Neural progenitor cell (in vitro differentiated cells): ENCODE results near the gene HSD3B7.

Experiments used
- CTCF ChIP-seq: fragments of 200-600 bp; sonication (generic); IDR thresholded peaks from 2 replicates; pipeline ENCODE4 v1.5.1; 2017; ENCODE audit warnings: antibody characterized with exemption, mild to moderate bottlenecking
- EZH2 ChIP-seq: fragments of 200-600 bp; sonication (generic); IDR thresholded peaks from 2 replicates; pipeline ENCODE4 v1.6.1; 2017; ENCODE audit warnings: antibody characterized with exemption, mild to moderate bottlenecking, moderate library complexity

- no peak for TF ChIP-seq CTCF
- TF ChIP-seq EZH2 = no peak
These were observed 5.0 kb upstream of the HSD3B7 start for GRCh38 chr16:30980023-30980371.
